ENCODE results near the gene CCDC92B.

- TF ChIP-seq POLR2A (IDR thresholded peaks at IDR 0.05) (no peak), CTCF (IDR thresholded peaks at IDR 0.05) (no peak)
Observed at GRCh38 chr17:2712300-2713043, 37.0 kb downstream of the CCDC92B start.
